SK-N-SH treated with all-trans-retinoic acid at 6 μM for 48 hours (cell line): ENCODE measurements around the gene NPEPL1.

ENCODE experiments used
- ATAC-seq: fragments of 200-7000 bp; cut with Tn5 transposase; 3 replicates; pipeline ENCODE4 v1.9.1; 2020; ENCODE audit warnings: mild to moderate bottlenecking, moderate library complexity
- ARNTL ChIP-seq: fragments of 450-650 bp; formaldehyde crosslinking; IDR thresholded peaks from 2 replicates; pipeline ENCODE4 v1.5.0; 2020; ENCODE audit warnings: low read depth, mild to moderate bottlenecking, moderate library complexity, borderline replicate concordance
- BACH2 ChIP-seq: fragments of 250-450 bp; sonication (Bioruptor Pico); IDR thresholded peaks from 2 replicates; pipeline ENCODE4 v1.9.0; 2021; ENCODE audit warnings: mild to moderate bottlenecking, borderline replicate concordance
- CSDC2 ChIP-seq: fragments of 250-450 bp; sonication (Bioruptor Pico); IDR thresholded peaks from 2 replicates; pipeline ENCODE4 v1.5.0; 2020; ENCODE audit warnings: mild to moderate bottlenecking, moderate library complexity
- CSRNP3 ChIP-seq: fragments of 250-450 bp; sonication (Bioruptor Pico); IDR thresholded peaks from 2 replicates; pipeline ENCODE4 v1.5.1; 2021; ENCODE audit warnings: mild to moderate bottlenecking, moderate library complexity
- GLIS3 ChIP-seq: fragments of 250-450 bp; sonication (Bioruptor Pico); IDR thresholded peaks from 2 replicates; pipeline ENCODE4 v1.5.0; 2020; ENCODE audit warnings: mild to moderate bottlenecking, moderate library complexity
- ISL1 ChIP-seq: fragments of 250-450 bp; sonication (Bioruptor Pico); IDR thresholded peaks from 2 replicates; pipeline ENCODE4 v2.1.2; 2022; ENCODE audit warnings: mild to moderate bottlenecking, moderate library complexity
- OSR1 ChIP-seq: fragments of 250-450 bp; sonication (Bioruptor Pico); IDR thresholded peaks from 2 replicates; pipeline ENCODE4 v1.8.0; 2022; ENCODE audit warnings: moderate library complexity, mild to moderate bottlenecking, inconsistent platforms
- PATZ1 ChIP-seq: fragments of 250-450 bp; sonication (Bioruptor Pico); IDR thresholded peaks from 2 replicates; pipeline ENCODE4 v1.8.0; 2020; ENCODE audit warnings: mild to moderate bottlenecking, moderate library complexity, borderline replicate concordance
- POU6F1 ChIP-seq: fragments of 250-450 bp; sonication (Bioruptor Pico); IDR thresholded peaks from 2 replicates; pipeline ENCODE4 v1.8.0; 2021; ENCODE audit warnings: low read depth, mild to moderate bottlenecking, moderate library complexity, borderline replicate concordance
- PPARA ChIP-seq: fragments of 250-450 bp; sonication (Bioruptor Pico); IDR thresholded peaks from 2 replicates; pipeline ENCODE4 v1.5.0; 2020; ENCODE audit warnings: mild to moderate bottlenecking, borderline replicate concordance
- RARB ChIP-seq: fragments of 250-450 bp; sonication (Bioruptor Pico); IDR thresholded peaks from 2 replicates; pipeline ENCODE4 v1.8.0; 2021; ENCODE audit warnings: mild to moderate bottlenecking, moderate library complexity
- SNAI2 ChIP-seq: fragments of 250-450 bp; sonication (Bioruptor Pico); IDR thresholded peaks from 2 replicates; pipeline ENCODE4 v1.5.0; 2020; ENCODE audit warnings: mild to moderate bottlenecking, moderate library complexity
- TOX ChIP-seq: fragments of 250-450 bp; sonication (Bioruptor Pico); IDR thresholded peaks from 2 replicates; pipeline ENCODE4 v1.8.0; 2021; ENCODE audit warnings: mild to moderate bottlenecking, moderate library complexity, borderline replicate concordance
- TSHZ2 ChIP-seq: fragments of 250-450 bp; sonication (Bioruptor Pico); IDR thresholded peaks from 2 replicates; pipeline ENCODE4 v1.5.0; 2020; ENCODE audit warnings: mild to moderate bottlenecking, moderate library complexity
- ZC3H10 ChIP-seq: fragments of 250-450 bp; sonication (Bioruptor Pico); IDR thresholded peaks from 2 replicates; pipeline ENCODE4 v1.5.1; 2021; ENCODE audit warnings: mild to moderate bottlenecking, moderate library complexity
- ZFP3 ChIP-seq: fragments of 250-450 bp; sonication (Bioruptor Pico); IDR thresholded peaks from 2 replicates; pipeline ENCODE4 v1.5.0; 2020; ENCODE audit warnings: mild to moderate bottlenecking, moderate library complexity
- ZNF565 ChIP-seq: fragments of 450-650 bp; formaldehyde crosslinking; conservative IDR thresholded peaks from 2 replicates; pipeline ENCODE4 v1.5.0; 2020; ENCODE audit warnings: low read depth, mild to moderate bottlenecking, moderate library complexity
- ZNF70 ChIP-seq: fragments of 450-650 bp; formaldehyde crosslinking; IDR thresholded peaks from 2 replicates; pipeline ENCODE4 v1.5.0; 2020; ENCODE audit warnings: mild to moderate bottlenecking, moderate library complexity
- ZNF8 ChIP-seq: fragments of 450-650 bp; formaldehyde crosslinking; IDR thresholded peaks from 2 replicates; pipeline ENCODE4 v1.5.0; 2020; ENCODE audit warnings: mild to moderate bottlenecking, moderate library complexity

The NPEPL1 gene

GRCh38 chr20:58712806-58713731, 20.5 kb downstream of the NPEPL1 start:
- no peak for ATAC-seq
- TF ChIP-seq RARB (CRISPR knock-in tag) (no peak), PATZ1 (CRISPR knock-in tag) (no peak), ISL1 (CRISPR knock-in tag) (no peak), BACH2 (CRISPR knock-in tag) (no peak), GLIS3 (CRISPR knock-in tag) (no peak)

- no peak for ATAC-seq
- TF ChIP-seq PPARA (CRISPR knock-in tag) = no peak
- TF ChIP-seq OSR1 (CRISPR knock-in tag) = no peak
- no peak for TF ChIP-seq ZNF70 (CRISPR knock-in tag)
- TF ChIP-seq ZFP3 (CRISPR knock-in tag) = no peak
- TF ChIP-seq CSDC2 = no peak
- no peak for TF ChIP-seq GLIS3 (CRISPR knock-in tag)
Observed at GRCh38 chr20:58713801-58714339, 21.3 kb downstream of the NPEPL1 start.

GRCh38 chr20:58714340-58714922, 21.8 kb downstream of the NPEPL1 start:
- TF ChIP-seq ZNF70 (CRISPR knock-in tag) (no peak), PATZ1 (CRISPR knock-in tag) (no peak), POU6F1 (no peak)
- ATAC-seq = no peak; the same call in 1 of the 3 replicates

- TF ChIP-seq SNAI2 (CRISPR knock-in tag) (no peak), ZNF70 (CRISPR knock-in tag) (no peak), ZNF565 (no peak), ZC3H10 (CRISPR knock-in tag) (no peak), PPARA (CRISPR knock-in tag) (no peak), ARNTL (CRISPR knock-in tag) (no peak)
- ATAC-seq = no peak
Observed at GRCh38 chr20:58714923-58715351, 22.3 kb downstream of the NPEPL1 start.

GRCh38 chr20:58715391-58715800, 22.8 kb downstream of the NPEPL1 start:
- no peak for ATAC-seq
- TF ChIP-seq ARNTL (CRISPR knock-in tag) = no peak
- TF ChIP-seq ZNF8 (CRISPR knock-in tag) = no peak
- TF ChIP-seq ZC3H10 (CRISPR knock-in tag) = no peak
- no peak for TF ChIP-seq RARB (CRISPR knock-in tag)
- TF ChIP-seq TOX (CRISPR knock-in tag) = no peak
- no peak for TF ChIP-seq PPARA (CRISPR knock-in tag)
- TF ChIP-seq ZNF70 (CRISPR knock-in tag) = no peak
- TF ChIP-seq SNAI2 (CRISPR knock-in tag) = no peak
- no peak for TF ChIP-seq POU6F1
- no peak for TF ChIP-seq CSRNP3 (CRISPR knock-in tag)
- TF ChIP-seq TSHZ2 (CRISPR knock-in tag) = no peak
- no peak for TF ChIP-seq CSDC2
- no peak for TF ChIP-seq OSR1 (CRISPR knock-in tag)
- TF ChIP-seq BACH2 (CRISPR knock-in tag) = no peak
